ENCODE results near the gene PIEZO2. TPM values are rescaled to one million over a fixed set of nuclear protein-coding genes. Genes with fewer than 3 reads are reported as not detected.

The PIEZO2 gene
- total and polyA plus RNA-seq, 2 donors (not counting 1 experiment from before 2014, with no cell fraction given): not detected

GRCh38 chr18:10842371-10842770 is 307.0 kb downstream of the PIEZO2 start:
- DNase-seq: no peak
- H3K9me3 ChIP-seq (ENCODE audit: control extremely low read depth in 1 of 3, control insufficient read depth in 2 of 3, insufficient read depth in 1 of 3, low read length in 2 of 3): no peaks in the 10 kb centered on the region
- TF ChIP-seq CTCF (IDR thresholded peaks at IDR 0.05) (no peak), EZH2 (IDR thresholded peaks at IDR 0.05; ENCODE audit: borderline replicate concordance, insufficient read depth, low read depth, low read length, poor library complexity, severe bottlenecking) (no peak)
- no peaks in the 10 kb centered on the region for H4K20me1 ChIP-seq (ENCODE audit: control insufficient read depth, insufficient read depth, low read length, poor library complexity, severe bottlenecking)
- H3K27ac Mint-ChIP-seq: no peak overlapping the region
- H3K36me3 ChIP-seq (replicated peaks in 1 of 2; ENCODE audit: control extremely low read depth in 1 of 2, control insufficient read depth in 1 of 2, extremely low read depth in 1 of 2, insufficient read depth in 2 of 2, low read length in 1 of 2): no peaks in the 10 kb centered on the region
- H2AFZ ChIP-seq (ENCODE audit: insufficient read depth, low read depth, low read length, poor library complexity, severe bottlenecking): no peak overlapping the region
- no peaks in the 10 kb centered on the region for H3K4me1 Mint-ChIP-seq
- no peak for ATAC-seq (ENCODE audit: low read depth)
- H3K9ac ChIP-seq (ENCODE audit: low read length): no peak overlapping the region
- no peak overlapping the region for H3K4me3 ChIP-seq (ENCODE audit: control extremely low read depth in 1 of 5, extremely low read depth in 1 of 5, insufficient read depth in 1 of 5, low read depth in 2 of 5, low read length in 4 of 5)
- ChIA-PET CTCF (interaction anchor here (0.6 to 2.0 kb wide), 3 partner anchors 9 to 715 kb away, joined by 3 to 9 read pairs (median 4); no protein-coding TSS in a partner anchor), POLR2A (no interaction called here)
- no peak overlapping the region for H3K4me3 Mint-ChIP-seq
- intact Hi-C loops (cut with micrococcal nuclease): no loop called here
- 78% methylated on average over 3 of the region's 4 CpGs for WGBS (ENCODE audit: insufficient coverage)
- no peaks in the 10 kb centered on the region for H3K4me1 ChIP-seq (ENCODE audit: control insufficient read depth in 2 of 2, insufficient read depth in 2 of 2, low read length in 2 of 2)
- no peak overlapping the region for H3K27ac ChIP-seq (ENCODE audit: low read length in 2 of 2)
- H3K4me2 ChIP-seq (replicated peaks; ENCODE audit: low read depth, low read length, poor library complexity, severe bottlenecking): no peak overlapping the region
- H3K79me2 ChIP-seq (ENCODE audit: control insufficient read depth, insufficient read depth, low read length): no peaks in the 10 kb centered on the region
- peaks cover 6% of the 10 kb centered on the region for H3K27me3 Mint-ChIP-seq
- no peaks in the 10 kb centered on the region for H3K9me3 Mint-ChIP-seq (ENCODE audit: insufficient read depth)
- peaks cover 0 to 3% (median 0%) of the 10 kb centered on the region in 4 experiments for H3K27me3 ChIP-seq (replicated peaks in 1 of 4; ENCODE audit: control extremely low read depth in 1 of 4, control insufficient read depth in 3 of 4, insufficient read depth in 4 of 4, low read length in 3 of 4)

GRCh38 chr18:10841203-10841602 is 308.2 kb downstream of the PIEZO2 start:
- TF ChIP-seq CTCF (IDR thresholded peaks at IDR 0.05): no peak
- TF ChIP-seq EZH2 (IDR thresholded peaks at IDR 0.05; ENCODE audit: borderline replicate concordance, insufficient read depth, low read depth, low read length, poor library complexity, severe bottlenecking): no peak
- Histone ChIP-seq H2AFZ (ENCODE audit: insufficient read depth, low read depth, low read length, poor library complexity, severe bottlenecking) (no peak overlapping the region), H3K27me3 (replicated peaks in 1 of 4; ENCODE audit: control extremely low read depth in 1 of 4, control insufficient read depth in 3 of 4, insufficient read depth in 4 of 4, low read length in 3 of 4) (peaks cover 0 to 3% (median 0%) of the 10 kb centered on the region in 4 experiments), H3K9me3 (ENCODE audit: control extremely low read depth in 1 of 3, control insufficient read depth in 2 of 3, insufficient read depth in 1 of 3, low read length in 2 of 3) (no peaks in the 10 kb centered on the region), H3K79me2 (ENCODE audit: control insufficient read depth, insufficient read depth, low read length) (no peaks in the 10 kb centered on the region), H4K20me1 (ENCODE audit: control insufficient read depth, insufficient read depth, low read length, poor library complexity, severe bottlenecking) (no peaks in the 10 kb centered on the region), H3K9ac (ENCODE audit: low read length) (no peak overlapping the region), H3K4me1 (ENCODE audit: control insufficient read depth in 2 of 2, insufficient read depth in 2 of 2, low read length in 2 of 2) (no peaks in the 10 kb centered on the region), H3K27ac (ENCODE audit: low read length in 2 of 2) (no peak overlapping the region), H3K4me2 (replicated peaks; ENCODE audit: low read depth, low read length, poor library complexity, severe bottlenecking) (no peak overlapping the region), H3K36me3 (replicated peaks in 1 of 2; ENCODE audit: control extremely low read depth in 1 of 2, control insufficient read depth in 1 of 2, extremely low read depth in 1 of 2, insufficient read depth in 2 of 2, low read length in 1 of 2) (no peaks in the 10 kb centered on the region), H3K4me3 (ENCODE audit: control extremely low read depth in 1 of 5, extremely low read depth in 1 of 5, insufficient read depth in 1 of 5, low read depth in 2 of 5, low read length in 4 of 5) (no peak overlapping the region)
- no peak for DNase-seq
- Mint-ChIP-seq H3K27ac (no peak overlapping the region), H3K4me1 (no peaks in the 10 kb centered on the region), H3K4me3 (no peak overlapping the region), H3K9me3 (ENCODE audit: insufficient read depth) (no peaks in the 10 kb centered on the region), H3K27me3 (peaks cover 8% of the 10 kb centered on the region)
- no peak for ATAC-seq (ENCODE audit: low read depth)
- ChIA-PET CTCF (interaction anchor here (2.0 kb wide), 1 partner anchor 10 kb away, joined by 9 read pairs; no protein-coding TSS in a partner anchor), POLR2A (no interaction called here)
- intact Hi-C loops (cut with micrococcal nuclease): no loop called here

Measured in B cell (primary cell).